ENCODE results near the gene CXCR2. TPM values are rescaled to one million over a fixed set of nuclear protein-coding genes. Genes with fewer than 3 reads are reported as not detected.

CXCR2 gene
- total RNA-seq, 3 donors from 2014 or later = 0.16 to 0.33 TPM; not detected in 1

- no peaks in the 10 kb centered on the region for H3K27me3 ChIP-seq
- no peak for TF ChIP-seq CTCF (IDR thresholded peaks at IDR 0.05)
- no peak for TF ChIP-seq POLR2A (IDR thresholded peaks at IDR 0.05)
- no peak for TF ChIP-seq POLR2AphosphoS5 (IDR thresholded peaks at IDR 0.05)
- intact Hi-C loops (cut with DNase I; ENCODE audit: low total_unique reads) = no loop called here
- H3K36me3 ChIP-seq = no peaks in the 10 kb centered on the region
- no peaks in the 10 kb centered on the region for H3K4me1 ChIP-seq
- no peak for DNase-seq (ENCODE audit: low spot score in 2 of 2)
- no peak overlapping the region for H3K27ac ChIP-seq
- H3K4me3 ChIP-seq = no peak overlapping the region
- peaks cover 0 to 7% of the 10 kb centered on the region in 2 donors for H3K9me3 ChIP-seq
These were observed 44.1 kb upstream of the CXCR2 start for GRCh38 chr2:218081695-218082094.

- intact Hi-C loops (cut with DNase I; ENCODE audit: low total_unique reads) = no loop called here
- no peak for DNase-seq (ENCODE audit: low spot score in 2 of 2)
These were observed 43.1 kb upstream of the CXCR2 start for GRCh38 chr2:218082586-218083351.

GRCh38 chr2:218083352-218083676, 42.5 kb upstream of the CXCR2 start:
- DNase-seq (ENCODE audit: low spot score in 2 of 2) = no peak
- no peak overlapping the region for H3K4me3 ChIP-seq
- H3K27me3 ChIP-seq = no peaks in the 10 kb centered on the region
- TF ChIP-seq CTCF (IDR thresholded peaks at IDR 0.05) (no peak), POLR2AphosphoS5 (IDR thresholded peaks at IDR 0.05) (no peak), POLR2A (IDR thresholded peaks at IDR 0.05) (no peak)
- H3K27ac ChIP-seq = no peak overlapping the region
- intact Hi-C loops (cut with DNase I; ENCODE audit: low total_unique reads) = no loop called here
- H3K9me3 ChIP-seq = peaks cover 0 to 8% of the 10 kb centered on the region in 2 donors
- H3K36me3 ChIP-seq = no peaks in the 10 kb centered on the region
- H3K4me1 ChIP-seq = no peaks in the 10 kb centered on the region

More at GRCh38 chr2:218082586-218083351, 43.1 kb upstream of the CXCR2 start:
- Histone ChIP-seq H3K27ac (no peak overlapping the region), H3K36me3 (no peaks in the 10 kb centered on the region), H3K27me3 (no peaks in the 10 kb centered on the region), H3K9me3 (peaks cover 0 to 8% of the 10 kb centered on the region in 2 donors), H3K4me3 (no peak overlapping the region), H3K4me1 (no peaks in the 10 kb centered on the region)
- TF ChIP-seq POLR2A (IDR thresholded peaks at IDR 0.05) (no peak), CTCF (IDR thresholded peaks at IDR 0.05) (no peak), POLR2AphosphoS5 (IDR thresholded peaks at IDR 0.05) (no peak)

- no peak overlapping the region for H3K4me3 ChIP-seq
- DNase-seq (ENCODE audit: low spot score in 2 of 2) = no peak
- H3K27me3 ChIP-seq = no peaks in the 10 kb centered on the region
- no peaks in the 10 kb centered on the region for H3K4me1 ChIP-seq
- intact Hi-C loops (cut with DNase I; ENCODE audit: low total_unique reads) = no loop called here
- TF ChIP-seq CTCF (IDR thresholded peaks at IDR 0.05) (no peak), POLR2AphosphoS5 (IDR thresholded peaks at IDR 0.05) (no peak), POLR2A (IDR thresholded peaks at IDR 0.05) (no peak)
- no peak overlapping the region for H3K27ac ChIP-seq
- no peaks in the 10 kb centered on the region for H3K36me3 ChIP-seq
- peaks cover 0 to 8% of the 10 kb centered on the region in 2 donors for H3K9me3 ChIP-seq
These were observed 39.4 kb upstream of the CXCR2 start for GRCh38 chr2:218086478-218086877.

GRCh38 chr2:218089259-218089658, 36.6 kb upstream of the CXCR2 start:
- Histone ChIP-seq H3K4me3 (no peak overlapping the region), H3K27ac (no peak overlapping the region), H3K9me3 (peaks cover 0 to 8% of the 10 kb centered on the region in 2 donors), H3K4me1 (no peaks in the 10 kb centered on the region), H3K36me3 (no peaks in the 10 kb centered on the region), H3K27me3 (peaks cover 0 to 6% of the 10 kb centered on the region in 2 donors)
- TF ChIP-seq CTCF (IDR thresholded peaks at IDR 0.05) (no peak), POLR2A (IDR thresholded peaks at IDR 0.05) (no peak), POLR2AphosphoS5 (IDR thresholded peaks at IDR 0.05) (no peak)
- DNase-seq (ENCODE audit: low spot score in 2 of 2) = no peak
- intact Hi-C loops (cut with DNase I; ENCODE audit: low total_unique reads) = no loop called here

Measured in breast epithelium (tissue), 4 donors.